Fibroblast of skin of abdomen (primary cell): ENCODE measurements around the gene PCYT2.

ENCODE experiments used
- DNase-seq: peaks from one replicate; pipeline ENCODE4 v3.0.0-alpha.2; 2013

The PCYT2 gene

DNA sequence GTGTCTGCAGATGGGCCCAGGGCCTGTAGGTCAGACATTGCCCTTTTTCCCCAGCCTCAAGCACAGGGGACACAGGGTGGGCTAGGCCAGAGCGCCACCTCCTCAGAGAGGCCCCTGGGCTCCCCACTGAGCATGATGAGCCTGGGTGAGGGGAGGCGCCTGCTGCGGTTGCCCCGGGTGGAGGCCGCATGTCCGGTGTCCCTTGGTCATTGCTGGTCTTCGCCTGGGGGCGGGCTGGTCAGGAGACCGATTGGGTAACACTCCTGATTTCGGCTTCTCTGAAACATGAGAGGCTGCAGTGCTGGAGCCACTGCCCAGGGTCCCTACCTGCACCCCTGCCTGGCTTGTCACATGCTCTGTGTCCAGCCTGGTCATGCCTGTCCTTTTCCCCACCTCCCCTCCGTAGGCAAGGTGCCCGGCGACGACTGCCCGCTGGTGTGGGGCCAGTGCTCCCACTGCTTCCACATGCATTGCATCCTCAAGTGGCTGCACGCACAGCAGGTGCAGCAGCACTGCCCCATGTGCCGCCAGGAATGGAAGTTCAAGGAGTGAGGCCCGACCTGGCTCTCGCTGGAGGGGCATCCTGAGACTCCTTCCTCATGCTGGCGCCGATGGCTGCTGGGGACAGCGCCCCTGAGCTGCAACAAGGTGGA lies 11.6 kb downstream of the PCYT2 start:
- DNase-seq: no peak

DNA sequence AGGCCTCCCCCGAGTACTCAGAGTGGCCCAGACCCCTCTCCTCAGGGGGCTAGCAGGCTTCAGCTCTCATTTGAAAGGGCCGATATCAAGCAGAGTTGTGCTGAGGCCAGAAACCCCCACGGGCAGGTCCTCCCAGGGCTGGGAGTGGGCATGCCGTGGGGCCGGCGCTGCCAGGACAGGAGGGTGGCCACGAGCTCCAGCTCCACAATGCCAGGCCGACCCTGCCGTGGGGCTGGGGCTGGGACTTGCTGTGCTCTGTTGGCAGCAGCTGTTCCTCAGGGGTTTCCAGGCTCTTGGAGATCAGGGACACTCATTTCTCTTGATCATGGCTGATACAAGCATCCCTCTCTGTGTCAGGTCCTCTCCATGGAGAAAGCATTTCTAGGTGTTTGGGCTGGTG lies 12.3 kb downstream of the PCYT2 start:
- DNase-seq: no peak

DNA sequence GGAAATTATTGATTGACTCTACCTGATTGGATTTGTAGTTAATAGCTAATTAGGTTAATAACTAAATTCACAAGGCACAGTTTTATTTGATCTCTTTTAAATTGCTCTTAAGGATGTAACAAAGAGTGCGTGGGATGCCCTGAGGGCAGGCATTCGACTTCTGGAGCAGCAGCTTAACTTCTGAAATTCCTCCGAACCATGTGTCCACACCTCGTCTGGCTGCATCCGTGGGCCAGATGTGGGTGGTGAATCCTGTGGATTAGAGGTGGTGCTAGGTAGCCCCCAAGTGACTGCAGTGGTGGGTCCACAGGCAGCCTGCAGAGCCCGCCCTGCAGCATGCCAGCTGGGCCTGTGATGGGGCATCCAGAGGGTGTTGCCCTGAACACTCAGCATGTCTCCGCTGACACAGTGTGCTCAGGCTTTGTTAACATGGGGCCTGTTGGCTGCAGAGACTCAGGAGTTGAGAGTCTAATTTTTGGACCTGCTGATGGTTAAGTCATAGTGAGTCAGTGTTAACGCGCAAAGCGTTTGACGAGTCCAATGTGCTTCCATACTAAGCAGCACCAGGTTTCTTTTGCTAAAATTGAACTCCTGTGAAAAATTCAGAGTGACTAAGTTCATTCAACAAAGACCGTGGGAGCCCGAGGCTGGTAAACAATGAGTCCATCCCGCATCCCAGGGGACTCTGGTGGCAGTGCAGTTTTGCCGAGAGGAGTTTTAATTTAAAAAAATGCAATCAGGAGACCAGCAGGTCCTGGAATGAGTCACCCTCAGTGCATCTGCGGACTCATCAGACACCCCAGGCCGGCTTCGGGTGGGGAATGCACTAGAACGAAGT lies 13.0 kb downstream of the PCYT2 start:
- peak; percentile 85 for DNase-seq

DNA sequence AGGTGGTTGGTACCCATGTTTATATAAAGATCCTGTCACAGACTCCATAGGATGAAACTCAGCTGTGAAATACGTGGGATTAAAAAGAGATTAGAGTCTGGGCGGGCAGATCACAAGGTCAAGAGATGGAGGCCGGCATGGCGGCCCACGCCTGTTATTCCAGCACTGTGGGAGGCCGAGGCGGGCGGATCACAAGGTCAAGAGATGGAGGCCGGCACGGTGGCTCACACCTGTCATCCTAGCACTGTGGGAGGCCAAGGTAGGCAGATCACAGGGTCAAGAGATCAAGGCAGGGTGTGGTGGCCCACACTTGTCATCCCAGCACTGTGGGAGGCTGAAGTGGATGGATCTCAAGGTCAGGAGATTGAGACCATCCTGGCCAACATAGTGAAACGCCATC lies 15.8 kb downstream of the PCYT2 start:
- no peak for DNase-seq

DNA sequence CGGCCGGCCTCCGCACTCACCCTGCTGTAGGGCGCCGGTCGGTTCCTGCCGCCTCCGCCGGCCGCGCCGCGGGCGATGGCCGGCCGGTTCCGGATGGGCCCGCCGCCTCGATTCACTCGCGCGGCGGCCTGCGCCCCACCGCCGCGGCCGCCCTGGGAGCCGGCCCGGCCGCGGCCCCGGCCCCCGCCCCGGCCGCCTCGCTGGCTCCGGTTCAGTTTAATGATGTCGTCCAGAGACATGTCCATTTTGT lies 20.0 kb downstream of the PCYT2 start:
- DNase-seq: no peak

DNA sequence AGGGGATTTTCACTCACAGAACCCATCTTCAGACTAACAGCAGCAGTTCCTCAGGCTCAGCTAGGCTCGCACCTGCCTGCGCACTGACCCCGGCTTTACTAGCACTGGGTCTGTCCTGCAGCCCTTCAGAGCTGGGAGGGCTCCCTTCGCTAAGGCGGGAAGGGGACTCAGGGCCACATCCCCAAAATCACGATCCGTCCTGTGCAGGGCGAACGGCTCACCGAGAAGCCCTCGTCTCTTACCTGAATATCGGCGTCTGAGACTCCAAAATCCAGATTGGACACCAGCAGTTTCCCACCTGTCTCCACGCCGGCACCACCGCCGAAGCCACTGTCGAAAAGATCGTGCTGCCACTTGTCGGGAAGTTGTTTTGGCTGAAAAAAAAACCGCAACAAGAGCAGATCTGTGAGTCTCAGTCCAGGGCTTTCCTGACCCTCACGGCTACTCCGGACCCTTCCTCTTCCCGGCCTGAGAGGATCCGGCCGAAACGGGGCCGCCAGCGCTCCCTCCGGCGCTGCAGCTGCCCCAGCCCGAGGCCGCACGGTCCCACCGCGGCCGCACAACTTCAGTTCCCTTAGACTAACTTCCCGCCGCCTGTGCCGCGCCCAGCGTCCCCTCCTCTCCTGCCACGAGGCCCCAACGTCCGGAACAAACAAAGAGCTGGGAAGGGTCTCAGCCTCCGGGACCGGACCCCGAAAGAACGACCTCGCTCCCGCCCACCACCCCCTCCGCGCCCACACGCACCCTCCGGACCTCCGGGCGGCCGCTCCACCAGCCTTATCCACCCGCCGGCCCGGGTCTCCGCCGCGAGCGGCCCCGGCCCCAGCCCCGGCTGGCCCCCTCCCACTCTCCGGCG lies 20.5 kb downstream of the PCYT2 start:
- DNase-seq: no peak

DNA sequence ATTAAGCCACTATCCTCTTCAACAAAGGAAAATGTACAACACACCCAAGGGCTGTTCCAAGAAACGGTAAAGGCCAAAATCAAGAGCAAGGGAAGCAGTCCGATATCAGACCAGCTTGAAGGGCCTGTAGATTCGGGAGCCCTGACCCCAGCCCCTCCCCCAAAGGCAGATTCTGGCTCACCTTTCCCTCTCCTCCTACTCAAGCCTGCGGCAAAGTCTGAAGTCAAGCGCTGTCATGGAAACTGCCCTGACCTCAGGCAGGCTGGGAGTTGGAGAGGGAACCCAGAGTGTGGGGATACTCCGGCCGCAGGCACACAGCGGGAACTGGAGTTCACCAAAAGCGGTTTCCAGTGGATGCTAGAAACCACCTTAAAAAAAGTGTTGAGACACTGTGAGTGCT lies 21.6 kb downstream of the PCYT2 start:
- no peak for DNase-seq

DNA sequence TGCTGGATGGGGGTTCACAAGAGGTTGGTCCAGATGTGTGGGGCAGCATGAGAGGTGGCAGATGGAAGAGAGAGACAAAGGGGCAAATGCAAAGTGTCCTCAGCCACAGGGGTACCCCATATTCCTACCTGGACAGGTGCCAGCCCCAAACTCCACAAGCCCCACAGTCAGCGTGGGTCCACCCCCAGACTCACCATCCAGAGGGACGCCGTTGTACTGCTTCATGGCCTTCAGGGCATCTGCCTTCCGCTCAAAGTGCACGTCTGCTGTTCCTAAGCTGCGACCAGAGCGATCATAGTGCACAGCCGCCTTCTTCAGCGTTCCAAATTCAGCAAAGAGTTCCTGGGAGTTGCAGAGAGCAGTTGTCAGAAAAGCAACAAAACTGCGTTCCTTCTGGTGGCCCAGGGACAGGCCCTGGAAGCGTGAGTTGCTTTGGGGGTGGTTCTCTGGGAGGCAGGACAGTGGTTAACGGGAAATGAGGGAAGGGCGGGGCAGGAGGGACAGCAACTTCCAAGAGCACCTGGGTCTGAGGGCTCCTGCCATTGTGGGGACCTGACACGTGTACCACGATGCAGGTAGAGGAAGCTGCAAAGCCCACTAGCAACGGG lies 22.1 kb downstream of the PCYT2 start:
- DNase-seq: no peak

DNA sequence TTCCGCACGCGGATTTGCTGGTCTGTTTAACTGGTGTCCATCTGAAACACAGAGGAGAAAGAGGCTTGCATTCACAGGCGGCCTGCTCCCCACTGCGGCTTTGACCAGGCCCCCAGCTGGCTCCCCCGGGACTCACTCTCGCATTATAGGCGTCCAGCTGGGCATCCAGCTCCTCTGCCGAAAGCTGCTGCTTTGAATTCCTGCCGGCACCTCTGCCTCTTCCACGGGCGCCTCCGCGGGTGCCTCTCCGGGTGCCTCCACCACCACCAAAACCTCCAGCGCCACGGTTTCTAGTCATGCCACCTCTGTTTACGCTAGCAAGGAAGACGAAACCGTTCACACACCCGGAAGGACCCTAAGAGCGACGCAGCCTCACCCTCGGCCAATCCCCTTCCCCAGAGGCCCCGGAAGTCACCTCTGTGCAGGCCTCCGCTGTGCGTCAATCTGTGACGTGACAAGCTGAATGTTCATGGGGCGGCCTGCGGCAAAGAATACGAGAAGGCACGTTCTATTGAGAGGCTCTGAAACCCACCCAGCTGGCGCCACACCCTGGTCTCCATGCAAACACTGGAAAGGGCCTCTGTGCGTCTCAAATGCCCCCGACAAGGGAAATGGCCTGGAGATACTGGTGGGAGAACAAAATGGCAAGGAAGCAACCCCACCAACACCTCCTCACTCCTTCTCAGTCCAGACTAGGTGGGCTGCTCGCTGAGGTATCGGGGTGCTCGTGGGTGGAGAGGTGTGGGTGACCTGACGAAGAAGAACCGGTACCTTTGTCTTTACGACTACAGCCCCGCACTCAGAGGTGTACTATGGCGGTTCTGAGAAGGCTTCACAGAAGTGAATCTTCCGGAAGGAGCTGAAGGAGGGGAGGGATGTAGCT lies 22.9 kb downstream of the PCYT2 start:
- DNase-seq: no peak

DNA sequence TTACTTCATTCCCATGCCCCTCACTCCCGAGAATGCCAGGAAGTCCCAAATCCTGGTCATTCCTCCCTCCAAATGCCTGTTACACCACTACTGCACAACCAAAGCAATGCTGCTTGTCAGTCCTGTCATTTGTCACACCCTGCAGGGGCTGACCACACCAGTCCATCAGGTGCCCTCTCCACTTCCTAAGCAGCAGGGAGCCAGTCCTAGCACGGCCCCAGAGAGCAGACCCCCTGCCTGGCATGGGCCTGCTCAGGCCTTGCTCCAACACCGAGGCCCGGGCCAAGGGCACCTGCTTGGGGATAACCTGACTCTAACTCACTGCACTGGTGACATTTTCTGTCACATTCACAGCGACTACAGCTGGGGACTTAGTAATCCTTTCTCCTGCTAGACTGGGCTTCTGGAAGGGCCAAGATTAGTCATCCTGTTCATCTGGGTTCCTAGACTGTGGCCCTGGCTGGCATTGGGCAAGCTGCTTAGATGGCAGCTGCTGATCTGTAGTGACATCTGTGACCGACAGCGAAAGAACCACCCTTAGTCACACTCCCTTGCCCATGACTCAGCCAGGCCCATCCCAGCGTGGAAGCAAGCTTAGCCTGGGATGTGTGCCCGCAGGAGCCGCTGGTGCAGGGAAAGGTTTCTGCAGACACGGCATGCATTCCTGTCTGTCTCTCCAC lies 25.2 kb downstream of the PCYT2 start:
- no peak for DNase-seq

DNA sequence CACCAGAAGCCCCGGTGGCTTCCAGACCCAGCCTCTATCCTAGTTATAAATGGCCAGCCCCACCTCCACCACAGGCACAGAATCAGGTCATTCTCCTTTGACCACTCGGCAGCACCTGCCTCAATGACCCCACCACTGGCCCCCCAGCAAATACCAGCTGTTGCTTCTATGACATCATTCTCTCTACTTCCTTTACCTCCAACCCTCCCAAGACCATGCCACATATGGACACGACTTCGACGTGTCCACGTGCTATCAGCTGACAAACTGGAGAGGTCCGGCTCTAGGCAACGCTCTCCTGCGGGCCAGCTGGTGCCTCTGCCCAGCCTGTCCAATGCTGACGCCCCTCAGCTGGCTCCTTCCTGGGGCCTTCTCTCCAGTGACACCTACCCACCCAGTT lies 25.7 kb downstream of the PCYT2 start:
- no peak for DNase-seq

DNA sequence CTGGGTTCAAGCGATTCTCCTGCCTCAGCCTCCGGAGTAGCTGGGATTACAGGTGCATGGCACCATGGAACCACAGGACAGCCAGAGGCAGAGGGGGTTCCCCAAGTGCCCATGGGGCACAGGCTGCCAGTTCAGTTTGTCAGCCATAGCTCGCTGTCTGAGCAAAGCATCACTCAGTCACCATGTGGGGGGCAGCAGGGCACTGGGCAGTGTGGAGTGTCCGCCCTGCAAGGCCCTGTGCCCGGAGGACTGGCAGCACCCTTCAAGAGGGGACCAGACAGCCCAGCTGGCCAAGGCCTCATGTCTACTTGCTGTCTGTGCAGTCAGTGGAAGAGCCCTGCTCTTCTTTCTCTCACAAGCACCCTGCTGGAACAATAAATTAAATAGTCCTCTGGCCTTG lies 26.2 kb downstream of the PCYT2 start:
- DNase-seq: no peak

DNA sequence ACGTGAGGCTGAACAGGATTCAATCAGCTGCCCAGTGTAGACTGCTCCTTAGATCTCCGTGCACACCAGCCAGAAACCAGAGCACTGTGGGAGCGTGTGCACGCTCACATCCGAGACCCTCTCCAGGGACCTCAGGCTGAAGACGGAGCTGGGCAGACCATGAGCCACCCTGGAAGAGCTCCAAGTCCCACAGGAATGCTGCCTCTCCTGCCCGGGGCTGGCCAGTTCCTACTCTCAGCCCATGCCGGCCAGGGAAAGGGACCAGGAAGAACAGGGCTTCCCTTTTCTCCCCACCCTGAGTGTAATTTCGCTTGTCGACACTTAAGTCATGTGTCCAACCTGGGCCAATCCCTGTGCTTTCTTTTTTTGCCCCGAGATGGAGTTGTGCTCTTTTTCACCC lies 26.7 kb downstream of the PCYT2 start:
- DNase-seq: no peak

DNA sequence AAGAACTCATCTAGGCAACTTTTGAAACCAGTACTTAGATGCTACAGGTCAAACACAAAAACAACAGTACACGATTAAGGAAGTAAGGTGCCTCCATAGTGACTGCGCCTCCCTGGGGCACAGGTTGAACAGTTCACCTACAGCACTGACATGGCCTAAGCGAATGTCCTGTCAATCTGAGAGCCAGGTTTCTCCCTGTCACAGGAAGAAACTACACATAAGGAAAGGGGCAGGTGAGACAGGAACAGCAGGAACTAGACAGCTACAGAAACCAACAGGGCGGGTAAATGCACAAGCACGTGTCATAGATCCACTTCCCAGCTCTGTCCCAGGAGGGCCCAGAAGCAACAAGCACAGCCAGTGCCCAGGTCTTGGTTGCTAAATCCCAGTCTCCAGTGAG lies 32.1 kb downstream of the PCYT2 start:
- no peak for DNase-seq

DNA sequence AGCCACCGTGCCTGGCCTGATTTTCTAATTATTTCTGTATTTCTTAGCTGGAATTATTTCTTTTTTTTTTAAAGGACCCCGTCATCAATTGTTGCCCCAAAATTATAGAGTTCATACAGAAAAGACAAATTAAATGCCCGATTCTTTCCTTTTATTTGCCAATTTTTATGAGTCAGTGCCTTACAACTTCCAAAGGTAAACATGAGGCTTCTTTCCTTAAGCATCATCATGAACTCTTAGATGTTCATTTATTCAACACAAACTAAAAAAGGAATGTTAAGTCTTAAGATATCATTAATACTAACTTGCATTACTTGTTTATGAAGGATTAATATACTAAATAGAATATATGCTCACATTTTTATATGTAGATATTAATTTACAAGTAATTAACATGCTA lies 32.9 kb downstream of the PCYT2 start:
- no peak for DNase-seq

DNA sequence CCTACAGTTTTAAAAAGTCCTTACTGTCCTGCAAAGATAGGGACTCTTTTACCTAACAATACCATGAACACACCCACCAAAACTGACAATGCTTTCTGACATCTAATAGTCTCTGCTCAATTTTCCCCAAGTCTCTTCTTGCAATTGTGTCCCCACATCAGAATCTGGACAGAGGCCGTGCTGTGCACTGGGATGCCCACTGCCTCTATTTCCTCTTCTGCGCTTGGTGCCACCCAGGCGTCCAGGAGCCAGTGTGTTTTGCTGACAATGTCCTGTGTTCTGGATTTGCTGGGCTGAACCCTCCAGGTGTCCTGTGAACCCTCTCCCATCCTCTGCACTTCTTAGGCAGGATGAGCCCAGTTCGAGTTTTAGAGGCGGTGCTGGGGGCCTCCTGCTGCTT lies 33.6 kb downstream of the PCYT2 start:
- DNase-seq: no peak

DNA sequence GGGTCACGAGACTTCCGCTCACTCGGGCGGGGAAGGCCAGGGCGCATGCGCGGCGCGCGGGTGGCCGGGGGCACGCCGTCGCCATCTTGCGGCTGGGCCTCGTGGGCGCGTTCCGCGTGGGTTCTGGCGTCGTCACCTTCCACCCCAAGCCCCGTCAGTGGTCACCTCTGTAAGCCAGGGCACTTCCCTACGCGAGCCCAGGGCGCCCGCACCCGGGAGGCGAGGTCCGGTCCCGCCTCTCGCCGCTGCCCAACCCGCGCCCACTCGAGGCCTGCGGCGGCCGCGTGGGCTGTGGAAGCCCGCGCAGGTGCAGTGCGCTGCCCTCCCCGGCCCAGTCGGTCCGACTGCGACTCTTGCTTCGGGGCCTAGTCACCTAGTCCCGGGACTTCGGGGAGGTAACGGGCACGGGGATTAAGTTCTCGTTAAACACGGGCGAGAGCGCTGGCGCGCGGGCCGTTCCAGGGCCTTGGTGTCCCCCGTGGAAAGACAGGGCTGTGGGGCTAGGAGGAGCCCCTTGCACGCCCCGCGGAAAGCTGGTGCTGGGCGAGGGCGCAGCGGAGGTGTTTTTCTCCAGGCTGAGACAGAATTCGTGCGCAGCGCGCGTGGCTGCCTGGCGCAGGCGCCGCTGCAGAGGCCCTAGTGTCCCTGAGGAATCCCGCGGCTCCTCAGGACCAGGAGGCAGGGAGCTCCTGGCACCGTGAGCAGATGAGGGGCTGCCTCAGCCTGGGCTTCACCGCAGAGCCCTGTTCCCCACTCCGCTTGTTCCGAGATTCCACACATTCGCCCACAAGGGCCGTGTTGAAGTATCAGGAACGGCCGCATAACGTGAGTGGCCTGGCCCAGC lies 39.6 kb downstream of the PCYT2 start:
- peak; percentile 88 for DNase-seq

DNA sequence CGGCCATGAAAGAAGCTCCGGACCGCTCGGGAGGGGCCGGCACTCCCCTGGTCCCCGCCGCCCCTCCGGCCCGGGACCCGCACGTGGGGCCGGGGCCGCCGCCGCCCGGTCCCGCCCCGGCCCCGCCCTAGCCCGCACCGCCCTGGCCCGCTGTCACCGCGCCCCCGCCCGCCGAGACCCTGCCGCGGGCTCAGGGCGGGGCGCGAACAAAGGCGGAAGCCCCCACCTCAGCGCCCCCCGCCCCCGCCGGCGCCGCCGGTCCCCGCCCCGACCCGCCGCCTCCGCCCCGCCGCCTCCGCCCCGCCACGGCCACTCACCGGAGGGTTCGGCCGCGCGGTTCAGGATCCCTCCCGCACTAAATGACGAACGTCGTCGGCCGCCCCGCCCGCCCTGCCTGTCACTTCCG lies 40.2 kb downstream of the PCYT2 start, which contains the start of gene ARHGDIA:
ARHGDIA (minus strand) TSS at position 357 of the 406 bp plus-strand sequence. CDS start 1,407 bp downstream, outside the sequence.
- no peak for DNase-seq

DNA sequence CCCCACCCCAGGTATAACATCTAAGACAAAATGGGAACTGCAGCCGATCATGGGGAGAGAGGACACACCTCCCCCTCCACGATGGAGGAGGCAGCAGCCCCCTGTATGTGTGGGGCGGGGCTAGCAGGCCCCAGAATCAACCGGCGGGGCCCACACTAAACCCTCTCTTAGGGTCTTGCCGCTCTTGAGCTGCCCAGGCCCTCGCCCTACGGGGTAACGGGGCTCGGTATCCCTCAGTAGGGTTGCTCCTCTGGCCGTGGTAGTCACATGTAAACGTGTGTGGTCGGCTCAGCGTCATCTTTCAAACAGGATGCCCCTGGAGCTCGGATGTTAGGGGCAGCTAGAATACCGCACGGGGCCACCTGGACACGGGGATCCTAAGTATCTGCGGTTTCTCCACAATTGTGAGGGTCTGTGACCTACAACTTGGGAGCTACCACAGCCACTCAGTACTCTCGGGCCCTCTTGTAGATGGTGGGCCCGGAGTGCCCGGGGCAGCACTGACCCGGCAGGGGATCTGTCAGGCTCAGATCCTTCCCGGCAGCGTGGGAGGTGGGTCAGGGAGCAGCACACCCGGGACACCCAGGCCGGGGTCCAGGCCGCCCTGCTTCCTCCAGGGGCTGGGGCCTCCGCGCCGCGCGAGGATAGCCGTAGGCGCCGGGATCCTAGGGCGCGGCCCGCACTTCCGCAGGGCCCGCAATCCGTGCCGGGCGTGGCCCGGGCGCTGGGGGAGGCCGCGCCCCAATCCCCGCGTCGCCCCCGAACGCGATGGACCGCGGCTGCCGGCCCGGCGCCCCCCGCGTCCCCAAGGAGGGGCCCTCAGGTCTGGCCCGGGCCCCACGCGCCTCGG lies 40.8 kb downstream of the PCYT2 start:
- peak; percentile 47 for DNase-seq
